Cardiac fibroblast (primary cell): Measurements from ENCODE around the gene CRPPA.

Experiments
- DNase-seq, 2 donors: peaks; one replicate each; pipeline versions ENCODE4 v3.0.0 to v3.0.0-alpha.2; 2010; ENCODE audit warnings: low read depth in 2 of 2
- H3K4me3 ChIP-seq, 2 donors: replicated peaks in 1 of 2; 1 replicate in 1 of 2; 2 replicates in 1 of 2; pipeline ENCODE4 v1.5.1; 2011; ENCODE audit warnings: low read depth in 2 of 2, low read length in 2 of 2, mild to moderate bottlenecking in 2 of 2, moderate library complexity in 1 of 2
- TF ChIP-seq, protein P1 (sequence below): IDR thresholded peaks from one replicate; pipeline ENCODE4 v1.5.1; 2011; ENCODE audit warnings: low read depth, mild to moderate bottlenecking, low read length, inconsistent platforms

The CRPPA gene

DNA sequence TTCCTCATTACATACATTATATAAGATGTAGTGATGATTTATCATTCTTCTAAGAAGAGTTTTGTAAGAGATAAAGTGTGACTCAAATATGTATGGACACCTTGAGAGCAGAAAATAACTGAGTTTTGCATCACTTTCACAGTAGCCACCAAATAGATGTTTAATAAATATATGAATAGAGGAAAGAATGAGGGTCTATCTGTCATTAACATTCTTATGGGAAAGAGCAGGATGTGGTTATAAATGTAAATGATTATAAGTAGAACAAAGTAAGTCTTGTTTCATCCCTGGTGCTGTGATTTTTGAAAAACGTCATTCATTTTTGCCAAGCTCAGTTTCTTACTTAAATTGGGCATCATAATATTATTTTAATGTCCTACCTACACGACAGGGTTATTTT is 15.0 kb upstream of the CRPPA start:
- DNase-seq: no peak
- TF ChIP-seq, protein P1, sequence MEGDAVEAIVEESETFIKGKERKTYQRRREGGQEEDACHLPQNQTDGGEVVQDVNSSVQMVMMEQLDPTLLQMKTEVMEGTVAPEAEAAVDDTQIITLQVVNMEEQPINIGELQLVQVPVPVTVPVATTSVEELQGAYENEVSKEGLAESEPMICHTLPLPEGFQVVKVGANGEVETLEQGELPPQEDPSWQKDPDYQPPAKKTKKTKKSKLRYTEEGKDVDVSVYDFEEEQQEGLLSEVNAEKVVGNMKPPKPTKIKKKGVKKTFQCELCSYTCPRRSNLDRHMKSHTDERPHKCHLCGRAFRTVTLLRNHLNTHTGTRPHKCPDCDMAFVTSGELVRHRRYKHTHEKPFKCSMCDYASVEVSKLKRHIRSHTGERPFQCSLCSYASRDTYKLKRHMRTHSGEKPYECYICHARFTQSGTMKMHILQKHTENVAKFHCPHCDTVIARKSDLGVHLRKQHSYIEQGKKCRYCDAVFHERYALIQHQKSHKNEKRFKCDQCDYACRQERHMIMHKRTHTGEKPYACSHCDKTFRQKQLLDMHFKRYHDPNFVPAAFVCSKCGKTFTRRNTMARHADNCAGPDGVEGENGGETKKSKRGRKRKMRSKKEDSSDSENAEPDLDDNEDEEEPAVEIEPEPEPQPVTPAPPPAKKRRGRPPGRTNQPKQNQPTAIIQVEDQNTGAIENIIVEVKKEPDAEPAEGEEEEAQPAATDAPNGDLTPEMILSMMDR: no peak
- no peak overlapping the region for H3K4me3 ChIP-seq

DNA sequence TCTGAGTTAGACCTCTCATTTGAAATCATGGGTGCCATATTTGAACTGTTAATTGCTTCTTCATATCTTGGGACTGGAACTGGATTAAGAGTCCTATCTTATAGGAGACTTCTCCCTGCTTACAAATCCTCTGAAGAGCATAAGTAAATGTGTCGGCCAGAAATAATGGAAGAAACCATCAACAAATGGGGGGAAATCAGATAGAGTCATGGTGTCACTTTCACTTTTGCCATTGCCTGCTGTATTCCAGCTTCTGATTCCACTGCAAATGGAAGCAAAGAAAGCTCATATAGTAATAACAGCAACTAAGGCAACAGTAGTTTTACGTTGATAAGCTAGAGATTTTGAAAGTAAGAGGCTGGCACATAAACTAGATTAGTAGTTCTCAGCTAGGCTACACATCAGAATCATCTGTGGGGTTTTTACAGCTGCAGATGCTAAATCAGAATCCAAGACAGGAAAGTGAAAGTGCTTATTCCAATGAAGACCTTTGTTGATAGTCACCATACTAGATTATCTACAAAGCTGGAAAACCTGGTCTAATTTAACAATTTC is 12.3 kb upstream of the CRPPA start:
- TF ChIP-seq, protein P1: no peak
- H3K4me3 ChIP-seq: no peak overlapping the region
- DNase-seq: no peak

DNA sequence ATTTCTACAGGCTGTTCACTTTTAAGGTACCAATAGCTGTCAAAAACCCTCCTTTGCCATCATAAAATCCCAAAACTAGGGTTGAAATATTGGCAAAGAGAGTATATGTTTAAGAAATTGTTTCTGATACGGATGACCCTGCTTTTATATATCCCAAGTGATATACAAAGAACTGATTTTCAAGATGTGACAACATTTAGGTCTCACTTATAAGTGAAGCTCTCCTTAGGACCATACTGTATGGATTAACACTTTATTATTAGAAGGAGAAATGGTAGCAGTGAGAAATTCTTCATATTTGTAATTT is 11.0 kb upstream of the CRPPA start:
- DNase-seq: no peak
- no peak overlapping the region for H3K4me3 ChIP-seq
- TF ChIP-seq, protein P1: no peak

DNA sequence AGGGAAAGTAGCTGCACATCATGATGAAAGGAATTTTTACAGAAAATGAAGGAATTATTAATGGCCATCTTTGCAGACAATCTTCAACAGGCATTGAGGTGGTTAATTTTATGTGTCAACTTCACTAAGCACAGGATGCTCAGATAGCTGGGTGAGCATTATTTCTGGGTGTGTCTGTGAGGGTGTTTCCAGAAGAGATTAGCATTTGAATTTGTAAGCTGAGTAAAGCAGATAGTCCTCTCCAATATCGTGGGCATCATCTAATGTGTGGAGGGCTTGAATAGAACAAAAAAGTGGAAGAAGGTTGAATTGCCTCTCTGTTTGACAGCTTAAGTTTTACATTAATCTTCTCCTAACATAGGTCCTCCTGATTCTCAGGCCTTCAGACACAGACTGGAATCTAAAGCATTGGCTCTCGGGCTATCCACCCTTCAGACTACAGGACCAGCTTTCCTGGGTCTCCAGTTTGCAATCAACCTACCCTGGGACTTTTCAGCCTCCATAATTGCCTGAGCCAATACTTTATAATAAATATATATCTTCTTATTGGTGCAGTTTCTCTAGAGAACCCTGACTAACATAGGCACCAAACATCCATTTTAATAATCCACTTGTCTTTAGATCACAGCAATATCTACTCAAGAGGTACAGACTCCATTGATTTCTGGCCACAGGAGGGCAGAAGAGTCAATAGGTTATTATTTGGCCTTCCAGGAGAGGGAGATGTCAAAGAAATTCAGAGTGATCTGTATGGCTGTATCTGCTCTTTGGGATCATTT is 10.5 kb upstream of the CRPPA start:
- no peak overlapping the region for H3K4me3 ChIP-seq
- TF ChIP-seq, protein P1: peak; percentile 29
- DNase-seq: peak in 1 of 2 donors; percentile 51

DNA sequence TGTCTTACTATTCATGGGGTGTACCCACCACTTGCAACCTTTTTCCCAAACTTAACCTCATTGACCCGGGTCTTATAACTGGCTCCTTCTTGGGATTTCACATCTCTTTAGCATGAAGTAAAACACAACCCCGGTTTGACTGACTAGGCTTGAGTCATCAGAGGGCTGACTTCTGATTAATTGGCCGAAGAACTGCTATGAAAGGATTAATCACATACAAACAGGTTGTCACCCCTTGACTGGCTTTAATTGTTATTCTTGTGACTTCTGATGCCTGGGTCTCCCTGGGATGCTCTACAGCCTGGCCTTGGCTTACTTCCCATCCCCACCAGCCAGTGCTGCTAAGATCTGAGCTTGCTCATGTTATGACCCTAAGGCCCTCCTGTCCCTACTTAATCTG is 8.8 kb upstream of the CRPPA start:
- H3K4me3 ChIP-seq: no peak overlapping the region
- DNase-seq: no peak
- TF ChIP-seq, protein P1: no peak

DNA sequence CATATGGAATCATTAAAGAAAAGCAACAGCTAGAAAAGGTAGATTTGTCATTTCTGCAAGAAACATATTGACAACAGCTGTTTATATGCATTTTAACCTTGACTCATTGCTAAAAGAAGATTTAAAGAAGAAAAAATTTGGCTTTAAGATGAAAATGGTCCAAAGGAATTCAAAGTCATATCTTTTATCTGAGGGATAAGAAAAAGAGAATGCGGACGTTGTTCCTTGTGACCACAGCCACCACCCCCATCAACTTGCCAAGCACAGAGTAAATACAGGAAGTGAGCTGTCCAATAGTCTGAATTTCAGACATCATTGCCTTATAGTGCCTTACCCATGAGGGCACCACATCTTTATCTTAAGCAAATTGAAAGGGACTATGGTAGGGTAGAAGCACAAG is 7.3 kb upstream of the CRPPA start:
- no peak overlapping the region for H3K4me3 ChIP-seq
- DNase-seq: peak; percentile 60 to 64
- TF ChIP-seq, protein P1: no peak
